ENCODE results near the gene CNEP1R1.

Gene CNEP1R1

GRCh38 chr16:50083996-50084395 lies 59.0 kb downstream of the CNEP1R1 start:
- no peak overlapping the region for H3K27ac Mint-ChIP-seq
- H3K9me3 Mint-ChIP-seq: no peaks in the 10 kb centered on the region
- DNase-seq (ENCODE audit: low spot score): no peak
- H3K4me1 Mint-ChIP-seq (ENCODE audit: low read depth): peaks cover 3% of the 10 kb centered on the region
- H3K36me3 Mint-ChIP-seq (ENCODE audit: low read depth): peaks cover 53% of the 10 kb centered on the region
- H3K27me3 Mint-ChIP-seq (ENCODE audit: low read depth): no peaks in the 10 kb centered on the region
- H3K4me3 Mint-ChIP-seq: no peak overlapping the region

GRCh38 chr16:50086176-50086575 lies 61.2 kb downstream of the CNEP1R1 start:
- H3K4me3 Mint-ChIP-seq: no peak overlapping the region
- DNase-seq (ENCODE audit: low spot score): no peak
- H3K36me3 Mint-ChIP-seq (ENCODE audit: low read depth): peaks cover 45% of the 10 kb centered on the region
- no peaks in the 10 kb centered on the region for H3K27me3 Mint-ChIP-seq (ENCODE audit: low read depth)
- no peak overlapping the region for H3K27ac Mint-ChIP-seq
- H3K4me1 Mint-ChIP-seq (ENCODE audit: low read depth): peaks cover 3% of the 10 kb centered on the region
- no peaks in the 10 kb centered on the region for H3K9me3 Mint-ChIP-seq

Data from T-helper 2 cell treated with Interferon-gamma antibody and Interleukin-4, amounts not matched to agents 5 μg/mL and 100 μg/mL, for 36 hours (primary cell).